ENCODE data around the gene PTMA. TPM values are rescaled to one million over a fixed set of nuclear protein-coding genes. Genes with fewer than 3 reads are reported as not detected.
"Not testable (repeated sequence)": the region's sequence is repeated elsewhere in the genome, so short reads cannot be mapped to it uniquely, and the experiment has no call there.

The PTMA gene
- total RNA-seq, 1 experiment from 2014 or later: 1,625 TPM

- no peak overlapping the region for H3K4me3 ChIP-seq (ENCODE audit: low read length)
- no peaks in the 10 kb centered on the region for H3F3A ChIP-seq (ENCODE audit: low read length, unreplicated experiment)
- TF ChIP-seq EZH2 (IDR thresholded peaks at IDR 0.05; ENCODE audit: low read length, unreplicated experiment) (no peak), EZH2phosphoT487 (IDR thresholded peaks at IDR 0.05; ENCODE audit: borderline replicate concordance, low read length) (no peak)
- TF ChIP-seq, protein P1, sequence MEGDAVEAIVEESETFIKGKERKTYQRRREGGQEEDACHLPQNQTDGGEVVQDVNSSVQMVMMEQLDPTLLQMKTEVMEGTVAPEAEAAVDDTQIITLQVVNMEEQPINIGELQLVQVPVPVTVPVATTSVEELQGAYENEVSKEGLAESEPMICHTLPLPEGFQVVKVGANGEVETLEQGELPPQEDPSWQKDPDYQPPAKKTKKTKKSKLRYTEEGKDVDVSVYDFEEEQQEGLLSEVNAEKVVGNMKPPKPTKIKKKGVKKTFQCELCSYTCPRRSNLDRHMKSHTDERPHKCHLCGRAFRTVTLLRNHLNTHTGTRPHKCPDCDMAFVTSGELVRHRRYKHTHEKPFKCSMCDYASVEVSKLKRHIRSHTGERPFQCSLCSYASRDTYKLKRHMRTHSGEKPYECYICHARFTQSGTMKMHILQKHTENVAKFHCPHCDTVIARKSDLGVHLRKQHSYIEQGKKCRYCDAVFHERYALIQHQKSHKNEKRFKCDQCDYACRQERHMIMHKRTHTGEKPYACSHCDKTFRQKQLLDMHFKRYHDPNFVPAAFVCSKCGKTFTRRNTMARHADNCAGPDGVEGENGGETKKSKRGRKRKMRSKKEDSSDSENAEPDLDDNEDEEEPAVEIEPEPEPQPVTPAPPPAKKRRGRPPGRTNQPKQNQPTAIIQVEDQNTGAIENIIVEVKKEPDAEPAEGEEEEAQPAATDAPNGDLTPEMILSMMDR (conservative IDR thresholded peaks at IDR 0.05; ENCODE audit: low read depth, low read length): no peak
- ChIA-PET CTCF (no interaction called here), POLR2A (ENCODE audit: unreplicated experiment) (no interaction called here)
- ATAC-seq (no peak), DNase-seq (no peak)
- no peak overlapping the region for H2AFZ ChIP-seq (ENCODE audit: low read length)
- H3K27ac ChIP-seq (ENCODE audit: low read length): no peak overlapping the region
- H3K36me3 ChIP-seq (ENCODE audit: low read depth, low read length): no peaks in the 10 kb centered on the region
- H4K20me1 ChIP-seq (ENCODE audit: low read length): no peaks in the 10 kb centered on the region
- H3K4me1 ChIP-seq (ENCODE audit: insufficient read depth, low read length): no peaks in the 10 kb centered on the region
- H3K27me3 ChIP-seq (ENCODE audit: low read length): no peaks in the 10 kb centered on the region
- no peak overlapping the region for H3K9ac ChIP-seq (ENCODE audit: low read length)
- no peak overlapping the region for H3K4me2 ChIP-seq (ENCODE audit: low read length)
- BruUV-seq (replicated peaks): no TSS peak
- H3K9me3 ChIP-seq (ENCODE audit: low read length): no peaks in the 10 kb centered on the region
- intact Hi-C loops (cut with micrococcal nuclease): no loop called here
- no peaks in the 10 kb centered on the region for H3K79me2 ChIP-seq (ENCODE audit: low read length)
- no peaks in the 10 kb centered on the region for H3K9me2 ChIP-seq (replicated peaks; ENCODE audit: low read length)
Measured at GRCh38 chr2:231743376-231744116, 35.2 kb downstream of the PTMA start.

DNA sequence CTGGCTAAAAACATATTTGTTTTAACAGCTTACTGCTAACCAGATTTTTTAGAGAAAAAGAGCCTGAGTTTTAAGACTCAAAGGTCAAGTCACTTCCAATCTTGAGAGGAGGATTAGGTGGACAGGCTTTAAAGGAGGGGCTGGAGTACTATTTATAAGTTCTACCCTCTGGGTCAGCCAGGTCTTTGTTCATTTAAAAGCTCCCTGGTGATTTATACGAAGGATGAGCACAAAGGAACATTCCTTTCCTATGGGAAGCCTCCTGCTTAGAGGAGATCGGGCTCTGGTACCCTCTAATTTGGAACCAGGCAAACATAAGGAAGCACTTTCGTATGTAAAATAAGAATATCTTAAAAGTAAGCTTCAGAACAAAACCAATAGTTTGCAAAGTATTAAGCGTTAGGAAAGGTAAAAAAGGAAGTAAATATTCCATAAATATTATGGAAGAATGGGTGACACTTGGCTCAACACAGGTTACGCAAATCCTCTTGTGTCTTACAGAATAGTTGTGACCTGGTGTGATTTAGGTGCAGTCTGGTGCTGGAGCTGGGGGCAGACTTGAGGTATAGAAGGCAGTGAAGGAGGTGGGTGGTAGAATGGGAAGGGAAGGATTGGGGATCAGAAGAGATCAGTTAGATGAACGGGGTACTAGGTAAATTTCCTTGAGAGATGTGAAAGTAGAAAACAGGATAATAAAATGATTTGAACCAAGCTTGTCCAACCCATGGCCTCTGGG is 37.1 kb downstream of the PTMA start:
- no peak overlapping the region for H2AFZ ChIP-seq (ENCODE audit: low read length)
- ChIA-PET CTCF (no interaction called here), POLR2A (ENCODE audit: unreplicated experiment) (no interaction called here)
- H3K27ac ChIP-seq (ENCODE audit: low read length): no peak overlapping the region
- H3K79me2 ChIP-seq (ENCODE audit: low read length): no peaks in the 10 kb centered on the region
- TF ChIP-seq, protein P1 (conservative IDR thresholded peaks at IDR 0.05; ENCODE audit: low read depth, low read length): no peak
- TF ChIP-seq EZH2phosphoT487 (IDR thresholded peaks at IDR 0.05; ENCODE audit: borderline replicate concordance, low read length) (no peak), EZH2 (IDR thresholded peaks at IDR 0.05; ENCODE audit: low read length, unreplicated experiment) (no peak)
- BruUV-seq (replicated peaks): no TSS peak
- no peaks in the 10 kb centered on the region for H3F3A ChIP-seq (ENCODE audit: low read length, unreplicated experiment)
- no peak overlapping the region for H3K4me3 ChIP-seq (ENCODE audit: low read length)
- DNase-seq (no peak), ATAC-seq (no peak)
- no peaks in the 10 kb centered on the region for H3K9me2 ChIP-seq (replicated peaks; ENCODE audit: low read length)
- H3K4me1 ChIP-seq (ENCODE audit: insufficient read depth, low read length): no peaks in the 10 kb centered on the region
- H3K9ac ChIP-seq (ENCODE audit: low read length): no peak overlapping the region
- no peaks in the 10 kb centered on the region for H4K20me1 ChIP-seq (ENCODE audit: low read length)
- H3K9me3 ChIP-seq (ENCODE audit: low read length): no peaks in the 10 kb centered on the region
- H3K36me3 ChIP-seq (ENCODE audit: low read depth, low read length): no peaks in the 10 kb centered on the region
- no peaks in the 10 kb centered on the region for H3K27me3 ChIP-seq (ENCODE audit: low read length)
- intact Hi-C loops (cut with micrococcal nuclease): no loop called here
- no peak overlapping the region for H3K4me2 ChIP-seq (ENCODE audit: low read length)

GRCh38 chr2:231748153-231748896 is 40.0 kb downstream of the PTMA start:
- H3K27ac ChIP-seq (ENCODE audit: low read length); H3F3A ChIP-seq (ENCODE audit: low read length, unreplicated experiment); ATAC-seq; H3K9me2 ChIP-seq (replicated peaks; ENCODE audit: low read length); BruUV-seq (replicated peaks); POLR2A ChIA-PET (ENCODE audit: unreplicated experiment); H3K79me2 ChIP-seq (ENCODE audit: low read length); H4K20me1 ChIP-seq (ENCODE audit: low read length); intact Hi-C loops (cut with micrococcal nuclease); CTCF ChIA-PET; H3K4me1 ChIP-seq (ENCODE audit: insufficient read depth, low read length); H3K4me3 ChIP-seq (ENCODE audit: low read length); H3K4me2 ChIP-seq (ENCODE audit: low read length); H3K9me3 ChIP-seq (ENCODE audit: low read length); H3K9ac ChIP-seq (ENCODE audit: low read length); H3K27me3 ChIP-seq (ENCODE audit: low read length); DNase-seq; H2AFZ ChIP-seq (ENCODE audit: low read length); H3K36me3 ChIP-seq (ENCODE audit: low read depth, low read length): not testable (repeated sequence)

DNA sequence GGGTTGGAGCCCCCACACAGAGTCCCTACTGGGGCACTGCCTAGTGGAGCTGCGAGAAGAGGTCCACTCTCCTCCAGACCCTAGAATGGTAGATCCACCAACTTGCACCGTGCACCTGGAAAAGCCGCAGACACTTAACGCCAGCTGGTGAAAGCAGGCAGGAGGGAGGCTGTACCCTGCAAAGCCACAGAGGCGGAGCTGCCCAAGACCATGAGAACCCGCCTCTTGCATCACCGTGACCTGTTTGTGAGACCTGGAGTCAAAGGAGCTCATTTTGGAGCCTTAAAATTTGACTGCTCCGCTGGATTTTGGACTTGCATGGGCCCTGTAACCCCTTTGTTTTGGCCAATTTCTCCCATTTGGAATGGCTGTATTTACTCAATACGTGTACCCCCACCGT is 40.7 kb downstream of the PTMA start:
- H3K9ac ChIP-seq (ENCODE audit: low read length); BruUV-seq (replicated peaks); intact Hi-C loops (cut with micrococcal nuclease); H3K36me3 ChIP-seq (ENCODE audit: low read depth, low read length); H3K4me2 ChIP-seq (ENCODE audit: low read length); CTCF ChIA-PET; H3K27me3 ChIP-seq (ENCODE audit: low read length); ATAC-seq; H3K27ac ChIP-seq (ENCODE audit: low read length); H3K4me3 ChIP-seq (ENCODE audit: low read length); H2AFZ ChIP-seq (ENCODE audit: low read length); H4K20me1 ChIP-seq (ENCODE audit: low read length); H3K79me2 ChIP-seq (ENCODE audit: low read length); POLR2A ChIA-PET (ENCODE audit: unreplicated experiment); H3F3A ChIP-seq (ENCODE audit: low read length, unreplicated experiment); DNase-seq; H3K9me2 ChIP-seq (replicated peaks; ENCODE audit: low read length); H3K9me3 ChIP-seq (ENCODE audit: low read length); H3K4me1 ChIP-seq (ENCODE audit: insufficient read depth, low read length): not testable (repeated sequence)
